DND-41 (cell line): ENCODE results near the gene NF2.

Experiments used
- ATAC-seq: fragments of 200-7000 bp; cut with Tn5 transposase; 3 replicates; pipeline ENCODE4 v1.9.1; 2021; ENCODE audit warnings: low read depth; ENCODE audit not compliant: insufficient read depth
- DNase-seq: peaks from one replicate; pipeline ENCODE4 v3.0.0-alpha.2; 2020
- H2AFZ ChIP-seq: 2 replicates; pipeline ENCODE4 v1.6.0; 2012; ENCODE audit warnings: low read depth, low read length
- H3K27ac ChIP-seq: 2 replicates; pipeline ENCODE4 v1.5.1; 2012; ENCODE audit warnings: low read length, inconsistent platforms
- H3K27me3 ChIP-seq: fragments of 200-600 bp; sonication (generic); 2 replicates; pipeline ENCODE4 v1.6.0; 2012; ENCODE audit warnings: low read length, mild to moderate bottlenecking, inconsistent platforms; ENCODE audit not compliant: insufficient read depth, poor library complexity
- H3K36me3 ChIP-seq: 2 replicates; pipeline ENCODE4 v1.5.1; 2012; ENCODE audit warnings: low read length, inconsistent platforms; ENCODE audit not compliant: insufficient read depth
- H3K4me1 ChIP-seq: 2 replicates; pipeline ENCODE4 v1.5.1; 2012; ENCODE audit warnings: mild to moderate bottlenecking, low read length; ENCODE audit not compliant: insufficient read depth
- H3K4me2 ChIP-seq: 2 replicates; pipeline ENCODE4 v1.6.0; 2012; ENCODE audit warnings: mild to moderate bottlenecking, moderate library complexity, low read length, inconsistent platforms; ENCODE audit not compliant: insufficient read depth
- H3K4me3 ChIP-seq, 2 experiments: fragments of 200-600 bp in 1 of 2; shearing (Covaris generic) in 1 of 2; 2 replicates each; pipeline ENCODE4 v1.5.1; 2012 to 2016; ENCODE audit warnings: inconsistent platforms in 2 of 2, low read length in 2 of 2, mild to moderate bottlenecking in 2 of 2, low read depth in 1 of 2, moderate library complexity in 1 of 2
- H3K79me2 ChIP-seq: 2 replicates; pipeline ENCODE4 v1.6.0; 2012; ENCODE audit warnings: low read length, inconsistent platforms; ENCODE audit not compliant: insufficient read depth
- H3K9ac ChIP-seq: 2 replicates; pipeline ENCODE4 v1.6.0; 2012; ENCODE audit warnings: low read depth, mild to moderate bottlenecking, inconsistent platforms, low read length, moderate library complexity
- H3K9me3 ChIP-seq: 2 replicates; pipeline ENCODE4 v1.5.1; 2012; ENCODE audit warnings: low read length, moderate library complexity, mild to moderate bottlenecking, inconsistent platforms; ENCODE audit not compliant: insufficient read depth, severe bottlenecking
- H4K20me1 ChIP-seq: 2 replicates; pipeline ENCODE4 v1.6.0; 2012; ENCODE audit warnings: low read length; ENCODE audit not compliant: insufficient read depth
- CTCF ChIP-seq: IDR thresholded peaks from 2 replicates; pipeline ENCODE4 v1.5.1; 2012; ENCODE audit warnings: borderline replicate concordance, low read length, moderate library complexity, mild to moderate bottlenecking; ENCODE audit not compliant: poor library complexity, severe bottlenecking; ENCODE audit errors: extremely low read depth
- EZH2 ChIP-seq: IDR thresholded peaks from 3 replicates; pipeline ENCODE4 v1.6.1; 2012; ENCODE audit warnings: borderline replicate concordance, low read depth, mild to moderate bottlenecking, moderate library complexity, low read length, inconsistent platforms; ENCODE audit not compliant: severe bottlenecking

NF2 gene

GRCh38 chr22:29693671-29694070 is 90.2 kb downstream of the NF2 start:
- H3K9ac ChIP-seq: no peak overlapping the region
- peaks cover 78% of the 10 kb centered on the region for H3K36me3 ChIP-seq
- H3K27ac ChIP-seq: no peak overlapping the region
- no peaks in the 10 kb centered on the region for H3K9me3 ChIP-seq
- H3K4me3 ChIP-seq: no peak overlapping the region
- H3K27me3 ChIP-seq: no peaks in the 10 kb centered on the region
- H2AFZ ChIP-seq: no peak overlapping the region
- no peak overlapping the region for H3K4me2 ChIP-seq
- TF ChIP-seq CTCF (no peak), EZH2 (no peak)
- DNase-seq (no peak), ATAC-seq (no peak)
- no peaks in the 10 kb centered on the region for H3K4me1 ChIP-seq
- H3K79me2 ChIP-seq: no peaks in the 10 kb centered on the region
- peaks cover 8% of the 10 kb centered on the region; the same call in 1 of the 2 replicates for H4K20me1 ChIP-seq

DNA sequence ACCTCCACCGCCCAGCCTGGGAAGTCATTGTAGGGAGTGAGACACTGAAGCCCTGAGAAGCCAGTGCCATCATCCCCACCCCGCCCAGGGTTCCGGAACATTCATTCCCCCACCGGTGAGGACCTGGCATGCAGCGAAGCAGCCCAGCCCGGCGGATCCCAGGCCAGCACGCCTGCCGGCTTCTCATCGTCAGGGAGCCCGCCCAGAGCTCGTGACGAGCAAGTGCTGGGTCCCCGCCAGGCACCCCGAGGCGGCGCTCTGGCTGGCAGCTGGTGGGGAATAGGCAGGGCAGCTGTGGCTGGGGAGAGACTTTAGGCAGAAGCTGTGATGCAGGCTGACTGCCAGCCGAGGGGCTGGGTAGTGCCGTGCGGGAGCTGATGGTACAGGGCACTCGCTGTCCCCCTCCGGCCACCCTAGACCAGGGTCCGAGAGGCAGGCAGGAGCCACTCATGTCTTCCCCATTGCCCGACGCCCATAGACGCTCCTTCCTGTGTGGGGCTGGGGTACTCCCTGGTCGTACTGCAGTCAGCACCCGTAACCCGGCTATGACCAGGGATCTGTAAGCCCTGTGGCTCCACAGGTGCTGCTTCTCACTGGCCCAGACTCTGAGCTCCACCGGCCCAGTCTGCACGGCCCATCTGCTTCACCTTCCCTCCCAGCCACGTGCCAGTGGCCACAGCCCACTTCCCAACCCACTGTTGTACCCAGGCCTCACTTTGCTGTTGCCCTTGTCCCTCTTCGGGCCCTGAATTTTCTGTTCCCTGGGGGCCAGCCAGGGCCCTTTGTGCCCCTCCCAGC is 91.9 kb downstream of the NF2 start:
- Histone ChIP-seq H3K27me3 (no peaks in the 10 kb centered on the region), H3K27ac (no peak overlapping the region), H4K20me1 (peaks cover 5% of the 10 kb centered on the region; the same call in 1 of the 2 replicates), H3K79me2 (no peaks in the 10 kb centered on the region), H3K4me3 (no peak overlapping the region), H3K9me3 (no peaks in the 10 kb centered on the region), H2AFZ (no peak overlapping the region), H3K9ac (no peak overlapping the region), H3K4me2 (no peak overlapping the region), H3K36me3 (peaks cover 73% of the 10 kb centered on the region), H3K4me1 (no peaks in the 10 kb centered on the region)
- TF ChIP-seq EZH2: no peak
- TF ChIP-seq CTCF: no peak
- ATAC-seq (no peak), DNase-seq (no peak)

- Histone ChIP-seq H3K4me3 (no peak overlapping the region), H3K9me3 (no peaks in the 10 kb centered on the region), H4K20me1 (no peaks in the 10 kb centered on the region), H3K27ac (no peak overlapping the region), H3K36me3 (peaks cover 51% of the 10 kb centered on the region), H3K27me3 (no peaks in the 10 kb centered on the region), H3K4me1 (no peaks in the 10 kb centered on the region), H3K9ac (no peak overlapping the region), H3K79me2 (no peaks in the 10 kb centered on the region), H3K4me2 (no peak overlapping the region), H2AFZ (no peak overlapping the region)
- ATAC-seq (no peak), DNase-seq (no peak)
- TF ChIP-seq CTCF (no peak), EZH2 (no peak)
These were observed 94.6 kb downstream of the NF2 start for GRCh38 chr22:29697853-29698598.
